C4-2B (cell line): ENCODE data around the gene GPR63.

Experiments used
- CTCF ChIP-seq: fragments of 450-650 bp; conservative IDR thresholded peaks from 2 replicates; pipeline ENCODE4 v1.5.1; 2017; ENCODE audit warnings: mild to moderate bottlenecking
- ZFX ChIP-seq: fragments of 450-650 bp; IDR thresholded peaks from 2 replicates; pipeline ENCODE4 v1.6.1; 2017

GRCh38 chr6:96832780-96833179 lies 4.5 kb downstream of the GPR63 start:
- TF ChIP-seq CTCF = no peak
- TF ChIP-seq ZFX = no peak
